Measurements from ENCODE around the gene FOS. TPM values are rescaled to one million over a fixed set of nuclear protein-coding genes. Genes with fewer than 3 reads are reported as not detected.

The FOS gene
- total RNA-seq, 1 donor from 2014 or later = 302 TPM

DNA sequence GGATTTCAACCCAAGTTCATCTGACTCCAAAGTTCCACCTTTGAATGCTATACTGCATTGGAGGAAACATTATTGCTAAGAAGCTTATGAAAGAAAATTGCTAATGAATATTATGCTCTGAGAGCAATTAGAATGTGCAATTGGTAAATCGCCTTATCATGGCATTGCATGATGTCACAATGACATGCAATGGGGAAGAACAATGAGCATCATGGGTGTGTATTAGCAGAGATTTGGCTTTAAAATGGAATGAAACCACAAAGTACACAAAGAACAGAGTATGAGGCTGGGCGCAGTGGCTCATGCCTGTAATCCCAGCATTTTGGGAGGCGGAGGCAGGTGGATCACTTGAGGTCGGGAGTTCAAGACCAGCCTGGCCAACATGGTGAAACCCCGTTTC, 34.7 kb downstream of the FOS start:
- Histone ChIP-seq H3K4me1 (peaks cover 21% of the 10 kb centered on the region), H3K27ac (no peak overlapping the region), H3K4me3 (no peak overlapping the region), H3K36me3 (no peaks in the 10 kb centered on the region), H3K27me3 (ENCODE audit: low read depth) (no peaks in the 10 kb centered on the region), H3K9me3 (no peaks in the 10 kb centered on the region)
- ATAC-seq (no peak), DNase-seq (no peak)
- TF ChIP-seq, protein P1, sequence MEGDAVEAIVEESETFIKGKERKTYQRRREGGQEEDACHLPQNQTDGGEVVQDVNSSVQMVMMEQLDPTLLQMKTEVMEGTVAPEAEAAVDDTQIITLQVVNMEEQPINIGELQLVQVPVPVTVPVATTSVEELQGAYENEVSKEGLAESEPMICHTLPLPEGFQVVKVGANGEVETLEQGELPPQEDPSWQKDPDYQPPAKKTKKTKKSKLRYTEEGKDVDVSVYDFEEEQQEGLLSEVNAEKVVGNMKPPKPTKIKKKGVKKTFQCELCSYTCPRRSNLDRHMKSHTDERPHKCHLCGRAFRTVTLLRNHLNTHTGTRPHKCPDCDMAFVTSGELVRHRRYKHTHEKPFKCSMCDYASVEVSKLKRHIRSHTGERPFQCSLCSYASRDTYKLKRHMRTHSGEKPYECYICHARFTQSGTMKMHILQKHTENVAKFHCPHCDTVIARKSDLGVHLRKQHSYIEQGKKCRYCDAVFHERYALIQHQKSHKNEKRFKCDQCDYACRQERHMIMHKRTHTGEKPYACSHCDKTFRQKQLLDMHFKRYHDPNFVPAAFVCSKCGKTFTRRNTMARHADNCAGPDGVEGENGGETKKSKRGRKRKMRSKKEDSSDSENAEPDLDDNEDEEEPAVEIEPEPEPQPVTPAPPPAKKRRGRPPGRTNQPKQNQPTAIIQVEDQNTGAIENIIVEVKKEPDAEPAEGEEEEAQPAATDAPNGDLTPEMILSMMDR (IDR thresholded peaks at IDR 0.05) = no peak
- intact Hi-C loops (cut with DNase I) = no loop called here

DNA sequence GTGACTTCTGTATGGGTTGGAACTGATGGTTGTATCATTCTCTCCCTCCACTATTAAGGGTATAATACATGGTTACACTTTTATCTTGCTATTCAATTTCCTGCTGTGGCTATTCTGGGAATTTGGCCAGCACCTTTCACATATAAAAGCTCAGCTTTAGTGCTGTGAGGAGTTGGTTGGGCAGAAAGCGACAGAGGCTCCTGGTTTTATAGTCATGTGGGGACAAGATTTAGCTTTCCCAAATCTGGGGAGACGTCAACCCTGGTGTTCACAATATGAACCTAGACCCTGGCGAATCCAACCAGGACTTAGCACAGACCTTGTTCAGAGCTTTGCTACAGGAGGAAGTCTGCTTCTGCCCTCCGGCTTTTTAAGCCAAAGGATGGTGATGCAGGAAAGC, 36.5 kb downstream of the FOS start:
- no peaks in the 10 kb centered on the region for H3K9me3 ChIP-seq
- H3K36me3 ChIP-seq = no peaks in the 10 kb centered on the region
- DNase-seq (no peak), ATAC-seq (no peak)
- no peaks in the 10 kb centered on the region for H3K27me3 ChIP-seq (ENCODE audit: low read depth)
- intact Hi-C loops (cut with DNase I) = no loop called here
- TF ChIP-seq, protein P1 (IDR thresholded peaks at IDR 0.05) = no peak
- H3K4me3 ChIP-seq = no peak overlapping the region
- H3K27ac ChIP-seq = no peak overlapping the region
- H3K4me1 ChIP-seq = peaks cover 20% of the 10 kb centered on the region

DNA sequence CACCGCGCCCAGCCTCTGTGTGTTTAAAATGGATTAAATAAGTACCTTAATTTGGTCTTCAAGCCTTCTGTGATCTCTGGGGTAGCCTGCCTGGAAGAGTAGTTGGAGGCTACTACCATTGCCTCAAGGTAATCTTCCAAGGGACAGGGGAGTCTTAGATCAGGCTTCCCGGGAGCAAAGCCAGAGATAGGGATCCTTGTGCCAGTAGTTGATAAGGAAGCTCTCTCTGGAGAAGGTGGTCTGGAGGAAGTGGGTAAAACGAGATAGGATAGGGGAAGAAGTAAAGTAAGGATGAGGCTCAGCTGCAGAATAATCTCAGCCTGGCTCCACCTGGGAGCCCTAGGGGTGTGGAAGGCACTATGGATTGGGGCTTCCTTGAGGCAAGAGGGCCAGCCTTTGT, 38.5 kb downstream of the FOS start:
- Histone ChIP-seq H3K36me3 (no peaks in the 10 kb centered on the region), H3K4me1 (peaks cover 5% of the 10 kb centered on the region), H3K27ac (no peak overlapping the region), H3K27me3 (ENCODE audit: low read depth) (no peaks in the 10 kb centered on the region), H3K9me3 (no peaks in the 10 kb centered on the region), H3K4me3 (no peak overlapping the region)
- TF ChIP-seq, protein P1 (IDR thresholded peaks at IDR 0.05) = no peak
- DNase-seq (no peak), ATAC-seq (no peak)
- intact Hi-C loops (cut with DNase I) = no loop called here

DNA sequence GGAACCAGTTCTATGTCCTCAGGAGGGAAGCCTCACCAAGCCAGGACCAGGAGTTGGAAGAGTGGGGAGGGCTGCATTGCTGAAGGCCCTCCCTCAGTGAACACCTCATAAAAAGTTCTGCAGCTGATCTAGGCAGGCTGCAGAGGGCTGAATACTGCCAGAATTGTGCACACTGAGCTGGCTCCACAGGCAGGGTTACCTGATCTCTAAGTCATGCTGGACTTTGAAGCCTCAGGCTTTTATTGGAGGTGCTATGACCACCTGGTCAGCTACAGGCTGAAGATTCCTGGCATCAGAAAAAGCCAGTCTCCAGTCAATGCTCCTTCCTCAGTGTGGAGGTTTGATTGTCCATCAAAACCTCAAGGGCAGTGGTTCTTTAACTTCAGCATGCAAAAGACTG, 39.7 kb downstream of the FOS start:
- intact Hi-C loops (cut with DNase I) = no loop called here
- Histone ChIP-seq H3K27me3 (ENCODE audit: low read depth) (no peaks in the 10 kb centered on the region), H3K4me1 (peaks cover 5% of the 10 kb centered on the region), H3K9me3 (no peaks in the 10 kb centered on the region), H3K4me3 (no peak overlapping the region), H3K36me3 (no peaks in the 10 kb centered on the region), H3K27ac (no peak overlapping the region)
- DNase-seq (no peak), ATAC-seq (no peak)
- TF ChIP-seq, protein P1 (IDR thresholded peaks at IDR 0.05) = no peak

DNA sequence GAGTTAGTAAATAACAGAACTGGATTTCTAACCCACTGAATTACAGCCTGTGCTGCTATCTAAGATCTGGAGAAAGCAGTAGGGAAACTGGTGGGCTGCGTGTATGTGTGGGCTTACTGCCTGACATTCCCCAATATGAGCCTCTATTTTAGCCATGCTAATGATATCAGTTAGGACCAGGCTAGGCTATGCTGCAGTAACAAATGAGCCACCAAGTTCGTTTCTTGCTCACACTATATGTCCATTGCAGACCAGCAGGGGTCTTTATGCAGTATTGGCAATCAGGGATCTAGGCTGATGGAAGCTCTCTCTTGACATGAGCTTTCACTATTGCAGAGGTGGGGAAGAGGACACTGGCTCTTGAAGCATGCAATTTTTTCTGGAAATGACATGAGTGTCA, 40.4 kb downstream of the FOS start:
- H3K4me1 ChIP-seq = peaks cover 5% of the 10 kb centered on the region
- H3K4me3 ChIP-seq = no peak overlapping the region
- ATAC-seq (no peak), DNase-seq (no peak)
- no peaks in the 10 kb centered on the region for H3K27me3 ChIP-seq (ENCODE audit: low read depth)
- H3K27ac ChIP-seq = no peak overlapping the region
- no peaks in the 10 kb centered on the region for H3K9me3 ChIP-seq
- intact Hi-C loops (cut with DNase I) = no loop called here
- TF ChIP-seq, protein P1 (IDR thresholded peaks at IDR 0.05) = no peak
- H3K36me3 ChIP-seq = no peaks in the 10 kb centered on the region

DNA sequence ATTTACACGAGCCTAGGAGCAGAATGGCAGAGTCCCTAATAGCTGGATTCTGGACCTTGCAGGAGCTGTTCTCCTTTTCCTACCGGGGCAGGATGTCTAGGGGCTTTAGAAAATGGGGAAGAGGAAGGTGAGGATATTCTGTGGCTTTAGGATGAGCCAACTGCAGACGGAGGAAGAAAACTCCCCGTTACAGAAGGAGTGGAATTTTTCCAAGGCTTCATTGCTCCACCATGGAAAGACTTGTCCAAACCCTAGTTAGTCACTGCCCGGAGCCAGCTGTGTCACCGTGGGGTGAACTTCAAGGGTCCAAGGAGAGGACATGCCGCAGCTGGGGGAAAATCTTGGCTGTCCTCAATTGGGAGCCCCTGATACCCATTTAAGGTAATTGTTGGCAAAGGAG, 41.6 kb downstream of the FOS start:
- intact Hi-C loops (cut with DNase I) = no loop called here
- Histone ChIP-seq H3K36me3 (no peaks in the 10 kb centered on the region), H3K9me3 (no peaks in the 10 kb centered on the region), H3K27me3 (ENCODE audit: low read depth) (peaks cover 5% of the 10 kb centered on the region), H3K4me3 (no peak overlapping the region), H3K27ac (no peak overlapping the region), H3K4me1 (peaks cover under 1% of the 10 kb centered on the region)
- DNase-seq (no peak), ATAC-seq (peak in 1 of 2 donors; percentile 11)
- TF ChIP-seq, protein P1 (IDR thresholded peaks at IDR 0.05) = no peak
